ENCODE results near the gene ZNF536. TPM values are rescaled to one million over a fixed set of nuclear protein-coding genes. Genes with fewer than 3 reads are reported as not detected.
"Not testable (repeated sequence)": the region's sequence is repeated elsewhere in the genome, so short reads cannot be mapped to it uniquely, and the experiment has no call there.

Gene ZNF536
- total and polyA plus RNA-seq, 10 of the 15 experiments (the other 5 are each of a cell fraction or from before 2014, with no cell fraction given), result not detected

- BruUV-seq (replicated peaks); intact Hi-C loops (cut with micrococcal nuclease; ENCODE audit: unreplicated experiment); POLR2A ChIA-PET; H3K4me2 ChIP-seq (ENCODE audit: control insufficient read depth, insufficient read depth); RAD21 ChIA-PET (ENCODE audit: unreplicated experiment); SMC1A ChIA-PET (ENCODE audit: uncharacterized antibody, unreplicated experiment); H2AFZ ChIP-seq (ENCODE audit: control insufficient read depth, low read depth, low read length); CTCF ChIA-PET; ATAC-seq; DNase-seq (ENCODE audit: low read depth, low spot score); H3K4me1 ChIP-seq (ENCODE audit: control insufficient read depth, insufficient read depth, low read length); H4K20me1 ChIP-seq (ENCODE audit: control insufficient read depth, insufficient read depth); H3K36me3 ChIP-seq (ENCODE audit: control insufficient read depth in 2 of 2, insufficient read depth in 2 of 2, low read length in 1 of 2); H3K27ac ChIP-seq (ENCODE audit: control insufficient read depth, insufficient read depth); FAIRE-seq; H3K4me3 ChIP-seq; H3K79me2 ChIP-seq (ENCODE audit: control insufficient read depth, insufficient read depth, low read length); H3K9ac ChIP-seq (ENCODE audit: control insufficient read depth, insufficient read depth, low read length); in situ Hi-C loops (cut with MboI); H3K9me3 ChIP-seq (replicated peaks; ENCODE audit: control insufficient read depth, insufficient read depth, low read length); H3K27me3 ChIP-seq (replicated peaks in 1 of 2; ENCODE audit: control insufficient read depth in 2 of 2, insufficient read depth in 2 of 2, low read length in 1 of 2): not testable (repeated sequence)
- 95% methylated on average over 1 of the region's 1 CpG for WGBS (ENCODE audit: insufficient coverage, insufficient replicate concordance, low lambda C conversion rate, missing lambda C conversion rate)
Observed at GRCh38 chr19:30346468-30346867, 25.7 kb upstream of the ZNF536 start.

GRCh38 chr19:30349131-30349730, 23.0 kb upstream of the ZNF536 start:
- FAIRE-seq, result no peak
- ATAC-seq, result no peak
- TF ChIP-seq BHLHE40 (IDR thresholded peaks at IDR 0.05; ENCODE audit: borderline replicate concordance in 1 of 2, low read depth in 2 of 2, low read length in 1 of 2) (no peak), FOXM1 (IDR thresholded peaks at IDR 0.05; ENCODE audit: low read depth, low read length) (no peak), ZNF687 (IDR thresholded peaks at IDR 0.05) (no peak), LARP7 (IDR thresholded peaks at IDR 0.05) (no peak), KDM1A (IDR thresholded peaks at IDR 0.05; ENCODE audit: borderline replicate concordance) (no peak), WRNIP1 (IDR thresholded peaks at IDR 0.05; ENCODE audit: borderline replicate concordance, low read depth, low read length) (no peak), SP1 (IDR thresholded peaks at IDR 0.05; ENCODE audit: low read depth, low read length) (no peak), ZBED1 (IDR thresholded peaks at IDR 0.05; ENCODE audit: borderline replicate concordance) (no peak), ZSCAN29 (IDR thresholded peaks at IDR 0.05) (no peak), KLF5 (IDR thresholded peaks at IDR 0.05; ENCODE audit: partially characterized antibody) (no peak), STAT3 (IDR thresholded peaks at IDR 0.05; ENCODE audit: low read depth, low read length) (no peak), ZBTB33 (IDR thresholded peaks at IDR 0.05) (no peak)

More at GRCh38 chr19:30349131-30349730, 23.0 kb upstream of the ZNF536 start:
- no peak overlapping the region for H3K4me3 ChIP-seq
- WGBS (ENCODE audit: insufficient coverage, insufficient replicate concordance, low lambda C conversion rate, missing lambda C conversion rate), result 9% methylated on average over 7 of the region's 7 CpGs
- no peak overlapping the region for H3K27ac ChIP-seq (ENCODE audit: control insufficient read depth, insufficient read depth)
- intact Hi-C loops (cut with micrococcal nuclease; ENCODE audit: unreplicated experiment) (no loop called here), in situ Hi-C loops (cut with MboI) (no loop called here)
- DNase-seq (ENCODE audit: low read depth, low spot score), result no peak
- ChIA-PET RAD21 (ENCODE audit: unreplicated experiment) (no interaction called here), SMC1A (ENCODE audit: uncharacterized antibody, unreplicated experiment) (no interaction called here), CTCF (no interaction called here), POLR2A (no interaction called here)
- H4K20me1 ChIP-seq (ENCODE audit: control insufficient read depth, insufficient read depth), result no peaks in the 10 kb centered on the region
- no peaks in the 10 kb centered on the region for H3K79me2 ChIP-seq (ENCODE audit: control insufficient read depth, insufficient read depth, low read length)
- no peak overlapping the region for H2AFZ ChIP-seq (ENCODE audit: control insufficient read depth, low read depth, low read length)
- no peaks in the 10 kb centered on the region for H3K36me3 ChIP-seq (ENCODE audit: control insufficient read depth in 2 of 2, insufficient read depth in 2 of 2, low read length in 1 of 2)
- no peaks in the 10 kb centered on the region for H3K9me3 ChIP-seq (replicated peaks; ENCODE audit: control insufficient read depth, insufficient read depth, low read length)
- H3K4me2 ChIP-seq (ENCODE audit: control insufficient read depth, insufficient read depth), result no peak overlapping the region
- no peaks in the 10 kb centered on the region for H3K4me1 ChIP-seq (ENCODE audit: control insufficient read depth, insufficient read depth, low read length)
- no peaks in the 10 kb centered on the region for H3K27me3 ChIP-seq (replicated peaks in 1 of 2; ENCODE audit: control insufficient read depth in 2 of 2, insufficient read depth in 2 of 2, low read length in 1 of 2)
- no peak overlapping the region for H3K9ac ChIP-seq (ENCODE audit: control insufficient read depth, insufficient read depth, low read length)
- no TSS peak for BruUV-seq (replicated peaks)
